PC-3 (cell line): ENCODE results near the gene ARL4A. TPM values are rescaled to one million over a fixed set of nuclear protein-coding genes. Genes with fewer than 3 reads are reported as not detected.

Experiments used
- ATAC-seq: fragments of 200-7000 bp; cut with Tn5 transposase; 2 replicates; pipeline ENCODE4 v1.9.1; 2020; ENCODE audit warnings: mild to moderate bottlenecking, moderate library complexity
- BruUV-seq: library from RNA; stranded (reverse); fragments of 400-500 nt; replicated peaks from 2 replicates; lab custom pipeline; 2021; lab: Mats Ljungman, UMichigan
- CTCF ChIA-PET: fragments of 300-600 bp; sonication (Branson Sonifier 250); formaldehyde crosslinking; loops from one replicate; lab custom pipeline; 2022; ENCODE audit warnings: antibody characterized with exemption; lab: Charles Lee
- POLR2A ChIA-PET: fragments of 300-600 bp; sonication (Branson Sonifier 250); formaldehyde crosslinking; loops from one replicate; lab custom pipeline; 2022; ENCODE audit warnings: antibody characterized with exemption; ENCODE audit not compliant: unreplicated experiment; lab: Charles Lee
- DNase-seq: peaks from one replicate; pipeline ENCODE4 v3.0.0-alpha.2; 2015
- H2AFZ ChIP-seq: fragments of 300-600 bp; sonication (generic); 2 replicates; pipeline ENCODE4 v1.6.0; 2016; ENCODE audit warnings: antibody characterized with exemption, low read length
- H3F3A ChIP-seq: fragments of 300-600 bp; sonication (generic); one replicate; pipeline ENCODE4 v1.6.0; 2017; ENCODE audit warnings: antibody characterized with exemption, low read length, control low read depth, mild to moderate bottlenecking; ENCODE audit not compliant: unreplicated experiment
- H3K27ac ChIP-seq: fragments of 300-600 bp; sonication (generic); 2 replicates; pipeline ENCODE4 v1.5.1; 2016; ENCODE audit warnings: mild to moderate bottlenecking, low read length
- H3K27me3 ChIP-seq: fragments of 300-600 bp; sonication (generic); 2 replicates; pipeline ENCODE4 v1.6.1; 2016; ENCODE audit warnings: low read length, mixed read lengths
- H3K36me3 ChIP-seq: fragments of 300-600 bp; sonication (generic); 2 replicates; pipeline ENCODE4 v1.6.1; 2016; ENCODE audit warnings: low read depth, mixed run types, low read length, mixed read lengths
- H3K4me1 ChIP-seq: fragments of 300-600 bp; sonication (generic); 2 replicates; pipeline ENCODE4 v1.5.1; 2016; ENCODE audit warnings: low read length; ENCODE audit not compliant: insufficient read depth
- H3K4me2 ChIP-seq: fragments of 300-600 bp; sonication (generic); 2 replicates; pipeline ENCODE4 v1.6.0; 2016; ENCODE audit warnings: low read length
- H3K4me3 ChIP-seq: fragments of 300-600 bp; sonication (generic); 2 replicates; pipeline ENCODE4 v1.5.1; 2016; ENCODE audit warnings: mild to moderate bottlenecking, low read length, mixed read lengths
- H3K79me2 ChIP-seq: fragments of 300-600 bp; sonication (generic); 2 replicates; pipeline ENCODE4 v1.6.1; 2017; ENCODE audit warnings: low read length, mixed read lengths
- H3K9ac ChIP-seq: fragments of 300-600 bp; sonication (generic); 2 replicates; pipeline ENCODE4 v1.6.0; 2016; ENCODE audit warnings: mild to moderate bottlenecking, low read length
- H3K9me2 ChIP-seq: fragments of 300-600 bp; sonication (generic); replicated peaks from 2 replicates; pipeline ENCODE4 v1.6.1; 2016; ENCODE audit warnings: mixed run types, low read length, mixed read lengths
- H3K9me3 ChIP-seq: fragments of 300-600 bp; sonication (generic); 2 replicates; pipeline ENCODE4 v1.6.1; 2016; ENCODE audit warnings: low read length, mixed read lengths
- H4K20me1 ChIP-seq: fragments of 300-600 bp; sonication (generic); 2 replicates; pipeline ENCODE4 v1.6.1; 2016; ENCODE audit warnings: low read length, mixed read lengths
- CTCF ChIP-seq: fragments of 300-600 bp; sonication (generic); conservative IDR thresholded peaks from 2 replicates; pipeline ENCODE4 v1.5.1; 2017; ENCODE audit warnings: antibody characterized with exemption, low read depth, mild to moderate bottlenecking, low read length
- EZH2 ChIP-seq: fragments of 300-600 bp; sonication (generic); IDR thresholded peaks from one replicate; pipeline ENCODE4 v1.6.1; 2017; ENCODE audit warnings: antibody characterized with exemption, mild to moderate bottlenecking, low read length; ENCODE audit not compliant: unreplicated experiment
- EZH2phosphoT487 ChIP-seq: fragments of 300-600 bp; sonication (generic); IDR thresholded peaks from 2 replicates; pipeline ENCODE4 v1.6.1; 2018; ENCODE audit warnings: mild to moderate bottlenecking, antibody characterized with exemption, low read length, borderline replicate concordance
- intact Hi-C: fragments of 100-400 bp; cut with micrococcal nuclease; formaldehyde crosslinking; loops from 2 replicates; pipeline ENCODE4 v1.9.0; 2023
- total RNA-seq: library from RNA; depleted of rRNA; stranded (reverse); fragments of >200 nt; gene quantifications from 2 replicates; pipeline ENCODE4 v1.2.3, GENCODE V29; 2014

The ARL4A gene
- total RNA-seq, 1 experiment from 2014 or later, result 23.7 TPM

DNA sequence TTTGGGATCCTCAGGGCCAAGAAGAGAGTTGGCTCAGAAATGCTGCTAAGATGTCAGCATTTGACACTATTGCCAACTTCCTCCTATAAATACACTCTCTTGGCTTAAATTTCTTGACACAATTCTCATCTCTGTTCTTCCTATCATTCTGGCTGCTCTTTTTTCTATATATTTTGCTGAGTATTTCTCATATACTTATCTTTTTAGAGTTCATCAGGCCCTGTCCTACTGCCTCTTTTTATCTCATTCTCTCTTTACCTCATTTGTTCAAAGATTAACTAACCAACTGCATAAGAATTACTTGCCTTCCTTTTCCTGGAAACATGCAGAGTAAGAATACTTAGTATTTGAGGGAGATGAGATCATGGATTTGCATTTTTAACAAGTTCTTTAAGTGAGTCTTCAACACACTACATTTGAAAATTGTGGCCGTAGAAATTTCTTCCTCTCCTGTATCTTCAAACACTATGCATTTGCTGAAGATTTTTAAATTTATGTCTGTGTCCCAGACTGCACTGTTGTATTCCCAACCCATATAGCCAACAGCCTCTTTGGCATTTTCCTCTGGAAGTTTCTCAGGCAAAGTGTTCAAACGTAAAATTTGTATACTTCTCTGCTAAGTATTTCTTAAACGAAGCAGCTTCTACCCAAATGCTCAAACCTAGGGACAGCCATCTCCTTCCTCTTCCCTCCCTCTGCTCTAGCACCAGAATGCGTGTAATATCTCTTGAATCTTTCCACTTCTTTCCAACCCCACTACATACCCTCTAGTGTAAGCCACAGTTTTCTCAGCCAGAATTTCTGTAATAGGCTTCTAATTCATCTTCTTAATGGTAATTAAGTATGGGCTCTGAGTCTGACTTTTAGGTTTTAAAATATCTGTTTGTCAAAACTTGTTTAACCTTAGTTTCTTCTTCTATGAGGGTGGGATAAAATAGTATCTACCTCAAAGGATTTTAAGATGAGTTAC is 35.5 kb downstream of the ARL4A start:
- intact Hi-C loops, result no loop called here
- no peaks in the 10 kb centered on the region for H3K9me3 ChIP-seq
- ChIA-PET POLR2A (no interaction called here), CTCF (no interaction called here)
- no peaks in the 10 kb centered on the region for H3K79me2 ChIP-seq
- BruUV-seq, result no TSS peak
- H3K9me2 ChIP-seq, result no peaks in the 10 kb centered on the region
- H3K36me3 ChIP-seq, result no peaks in the 10 kb centered on the region
- H3K27ac ChIP-seq, result no peak overlapping the region
- H3K4me3 ChIP-seq, result no peak overlapping the region
- no peaks in the 10 kb centered on the region for H3K27me3 ChIP-seq
- DNase-seq (no peak), ATAC-seq (no peak)
- no peak overlapping the region for H2AFZ ChIP-seq
- peaks cover 33% of the 10 kb centered on the region for H3K4me1 ChIP-seq
- H3F3A ChIP-seq, result no peaks in the 10 kb centered on the region
- TF ChIP-seq EZH2phosphoT487 (no peak), EZH2 (no peak), CTCF (no peak)
- H3K9ac ChIP-seq, result no peak overlapping the region
- no peak overlapping the region for H3K4me2 ChIP-seq
- no peaks in the 10 kb centered on the region for H4K20me1 ChIP-seq

DNA sequence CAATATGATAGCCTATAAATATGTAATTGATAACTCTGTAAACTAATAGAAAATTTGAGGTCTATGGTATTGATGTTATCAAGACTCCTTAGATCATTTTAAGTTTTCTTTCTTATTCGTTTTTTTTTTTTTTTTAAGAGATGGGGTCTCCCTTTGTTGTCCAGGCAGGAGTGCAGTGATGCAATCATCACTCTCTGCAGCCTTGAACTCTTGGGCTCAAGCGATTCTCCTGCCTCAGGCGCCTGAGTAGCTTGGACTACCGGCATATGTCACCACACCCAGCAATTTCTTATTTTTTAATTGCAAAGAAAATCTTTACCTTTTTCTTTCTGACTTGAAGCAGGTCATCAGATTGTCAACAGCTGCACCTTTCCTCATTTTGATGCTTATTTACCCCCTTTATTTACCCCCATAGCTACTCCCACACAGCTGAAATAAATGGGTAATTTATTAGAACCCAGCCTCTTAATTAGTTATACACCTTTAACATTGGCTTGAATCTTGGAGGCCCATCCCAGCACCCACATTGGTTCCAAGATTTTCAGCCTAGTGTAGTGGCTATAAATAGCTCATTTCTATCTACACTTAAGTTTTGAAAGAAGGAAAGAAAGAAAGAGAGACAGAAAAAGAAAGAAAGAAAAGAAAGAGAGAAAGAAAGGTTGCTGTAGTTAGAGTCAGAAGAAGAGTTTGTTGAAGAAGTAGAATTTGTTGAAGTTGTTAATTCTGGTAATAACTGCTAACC is 38.3 kb downstream of the ARL4A start:
- ChIA-PET POLR2A (no interaction called here), CTCF (no interaction called here)
- Histone ChIP-seq H3K79me2 (no peaks in the 10 kb centered on the region), H3K4me3 (no peak overlapping the region), H4K20me1 (no peaks in the 10 kb centered on the region), H3K27ac (no peak overlapping the region), H3K9me2 (no peaks in the 10 kb centered on the region), H2AFZ (no peak overlapping the region), H3K36me3 (no peaks in the 10 kb centered on the region), H3K9ac (no peak overlapping the region), H3K27me3 (no peaks in the 10 kb centered on the region), H3F3A (no peaks in the 10 kb centered on the region), H3K4me2 (no peak overlapping the region), H3K4me1 (peaks cover 5% of the 10 kb centered on the region), H3K9me3 (no peaks in the 10 kb centered on the region)
- TF ChIP-seq CTCF (no peak), EZH2 (no peak), EZH2phosphoT487 (no peak)
- BruUV-seq, result no TSS peak
- ATAC-seq, result no peak
- intact Hi-C loops, result no loop called here
- no peak for DNase-seq
